GM21786 (cell line): ENCODE results near the gene HES6.
"Not testable (repeated sequence)": the region's sequence is repeated elsewhere in the genome, so short reads cannot be mapped to it uniquely, and the experiment has no call there.

Experiments
- ATAC-seq: cut with Tn5 transposase; IDR thresholded peaks from one replicate; pipeline ENCODE4 v1.9.1; 2021; ENCODE audit not compliant: unreplicated experiment

Gene HES6

DNA sequence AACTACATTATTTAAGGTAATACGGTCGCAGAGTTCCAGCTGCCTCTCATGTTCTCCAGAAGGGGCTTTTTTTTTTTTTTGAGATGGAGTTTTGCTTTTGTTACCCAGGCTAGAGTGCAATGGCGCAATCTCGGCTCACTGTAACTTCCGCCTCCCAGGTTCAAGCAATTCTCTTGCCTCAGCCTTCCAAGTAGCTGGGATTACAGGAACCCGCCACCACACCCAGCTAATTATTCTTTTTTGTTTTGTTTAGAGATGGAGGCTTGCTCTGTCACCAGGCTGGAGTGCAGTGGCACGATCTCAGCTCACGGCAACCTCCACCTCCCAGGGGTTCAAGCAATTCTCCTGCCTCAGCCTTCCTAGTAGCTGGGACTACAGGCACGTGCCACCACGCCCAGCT lies 33.6 kb upstream of the HES6 start:
- ATAC-seq: not testable (repeated sequence)

GRCh38 chr2:238272156-238272555 lies 32.3 kb upstream of the HES6 start:
- ATAC-seq: no peak

DNA sequence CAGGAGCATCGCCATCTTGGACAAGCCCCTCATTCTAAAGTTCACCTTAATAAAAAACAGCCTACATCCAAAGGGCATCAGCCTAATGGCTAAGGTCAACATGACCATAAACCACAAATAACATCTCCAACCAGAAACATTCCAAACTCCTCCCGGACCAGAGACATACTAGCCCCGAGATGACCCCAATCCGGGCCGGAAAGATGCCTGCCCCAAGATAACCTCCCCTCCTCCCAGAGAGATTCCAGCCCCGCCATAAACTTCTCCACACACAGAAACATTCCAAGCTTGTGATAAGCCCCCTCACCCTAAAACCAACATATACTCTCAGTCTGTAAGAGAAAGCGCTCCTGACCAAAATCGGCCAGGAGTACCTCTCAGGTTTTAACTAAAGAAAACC lies 31.8 kb upstream of the HES6 start:
- not testable (repeated sequence) for ATAC-seq

GRCh38 chr2:238271061-238271554 lies 31.3 kb upstream of the HES6 start:
- ATAC-seq: no peak

DNA sequence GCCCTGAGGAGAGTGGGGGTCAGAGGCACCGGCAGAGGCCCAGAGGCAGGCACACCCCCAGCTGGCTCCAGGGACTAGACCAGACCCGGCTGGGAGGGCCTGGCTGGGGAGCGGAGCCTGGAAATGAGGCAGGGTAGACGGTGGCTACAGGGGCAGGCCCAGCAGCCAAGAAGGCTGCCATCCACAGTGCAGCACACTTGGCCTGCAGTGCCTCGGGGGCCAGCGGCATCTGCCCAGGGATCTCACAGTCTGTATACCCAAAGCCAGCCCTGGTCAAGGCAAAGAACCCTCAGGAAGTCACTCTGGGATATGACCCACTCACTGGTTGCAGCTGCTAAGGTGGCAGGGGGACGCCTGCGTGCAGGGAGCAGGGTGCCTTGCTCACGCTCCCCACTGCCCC lies 30.8 kb upstream of the HES6 start:
- ATAC-seq: no peak

DNA sequence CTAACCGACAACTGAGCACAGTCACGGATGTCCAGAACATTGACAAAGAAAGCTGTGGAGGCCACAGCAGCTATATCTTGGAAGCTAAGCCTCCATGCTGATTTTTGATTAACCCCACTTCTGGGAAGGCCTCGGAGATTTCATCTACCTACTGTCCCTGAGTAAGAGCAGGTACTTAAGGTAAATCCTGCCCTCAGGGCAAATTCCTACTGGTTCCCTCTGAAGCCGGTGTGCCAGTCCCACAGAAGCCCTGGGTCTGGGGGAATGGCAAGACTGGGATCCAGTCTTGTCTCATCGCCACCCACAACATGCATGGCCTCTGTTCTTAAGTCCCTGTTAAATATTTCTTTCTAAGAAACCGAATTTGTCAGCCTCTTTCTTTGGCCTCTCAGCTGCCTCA lies 29.9 kb upstream of the HES6 start:
- ATAC-seq: no peak

- no peak for ATAC-seq
These were observed 28.2 kb upstream of the HES6 start for GRCh38 chr2:238267884-238268680.

- ATAC-seq: no peak
These were observed 27.5 kb upstream of the HES6 start for GRCh38 chr2:238267341-238267710.

DNA sequence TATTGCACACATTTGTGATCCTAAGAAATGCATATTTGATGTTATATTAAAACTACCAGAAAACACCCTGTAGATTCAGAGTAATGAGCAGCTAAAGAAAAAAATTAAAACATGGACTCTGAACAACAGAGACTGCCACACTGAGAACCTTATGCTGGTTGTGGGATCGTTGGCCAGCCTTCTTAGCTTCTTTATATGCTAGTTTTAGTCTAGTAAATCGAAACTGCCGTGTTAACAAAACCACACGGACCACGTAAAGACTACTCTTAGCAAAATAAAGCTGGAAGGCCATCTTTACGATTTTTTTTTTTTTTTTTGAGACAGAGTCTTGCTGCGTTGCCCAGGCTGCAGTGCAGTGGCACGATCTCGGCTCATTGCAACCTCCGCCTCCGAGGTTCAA lies 25.8 kb upstream of the HES6 start:
- ATAC-seq: no peak

- no peak for ATAC-seq
These were observed 24.2 kb upstream of the HES6 start for GRCh38 chr2:238264072-238264460.

DNA sequence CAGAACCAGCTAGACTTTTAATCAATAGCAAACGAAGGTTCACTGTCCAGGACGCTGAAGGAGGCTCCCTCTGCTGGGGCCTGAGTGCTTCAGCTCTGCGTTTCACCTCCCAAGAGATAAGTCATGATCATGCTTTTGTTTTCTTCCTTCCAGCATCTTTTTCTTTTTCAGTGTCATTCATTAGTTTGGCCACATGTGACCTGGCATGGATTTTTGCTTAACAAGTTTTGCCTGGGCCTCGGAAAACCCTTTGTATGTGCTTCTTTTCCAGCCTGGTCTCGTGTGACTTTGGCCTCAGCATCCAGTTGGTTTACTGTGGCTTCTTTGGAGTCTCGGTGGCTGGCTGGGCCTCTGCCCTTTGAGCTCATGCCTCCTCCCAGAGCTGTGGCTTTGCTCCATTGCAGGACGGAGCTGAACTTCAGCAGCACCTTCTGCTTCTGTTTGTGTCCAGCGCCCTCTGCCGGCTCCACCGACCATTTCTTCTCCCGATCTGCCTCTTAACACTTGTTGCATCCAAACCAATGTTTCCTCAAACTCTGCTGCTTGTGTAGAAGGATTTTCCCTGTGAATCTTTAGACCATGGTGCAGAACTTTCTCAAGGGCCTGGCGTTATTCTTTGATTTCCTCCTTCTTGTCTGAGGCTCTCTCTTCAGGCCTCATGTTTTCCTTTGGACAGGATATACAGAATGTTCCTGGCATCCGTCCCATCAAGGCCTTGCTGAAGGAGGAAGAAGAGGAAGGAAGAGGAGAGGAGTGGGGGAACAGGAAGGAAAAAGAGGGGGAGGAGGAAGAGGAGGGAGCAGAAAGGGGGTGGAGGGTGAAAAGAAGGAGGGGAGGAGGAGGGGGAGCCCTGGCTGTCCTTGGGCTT lies 23.6 kb upstream of the HES6 start:
- ATAC-seq: no peak

GRCh38 chr2:238262496-238263122 lies 22.8 kb upstream of the HES6 start:
- ATAC-seq: no peak

GRCh38 chr2:238261718-238262375 lies 22.0 kb upstream of the HES6 start:
- no peak for ATAC-seq

- ATAC-seq: no peak
These were observed 21.0 kb upstream of the HES6 start for GRCh38 chr2:238260883-238261282.

- no peak for ATAC-seq
These were observed 19.5 kb upstream of the HES6 start for GRCh38 chr2:238259061-238260020.

GRCh38 chr2:238257786-238258700 lies 18.2 kb upstream of the HES6 start:
- ATAC-seq: no peak

- ATAC-seq: no peak
These were observed 16.8 kb upstream of the HES6 start for GRCh38 chr2:238256594-238257104.

DNA sequence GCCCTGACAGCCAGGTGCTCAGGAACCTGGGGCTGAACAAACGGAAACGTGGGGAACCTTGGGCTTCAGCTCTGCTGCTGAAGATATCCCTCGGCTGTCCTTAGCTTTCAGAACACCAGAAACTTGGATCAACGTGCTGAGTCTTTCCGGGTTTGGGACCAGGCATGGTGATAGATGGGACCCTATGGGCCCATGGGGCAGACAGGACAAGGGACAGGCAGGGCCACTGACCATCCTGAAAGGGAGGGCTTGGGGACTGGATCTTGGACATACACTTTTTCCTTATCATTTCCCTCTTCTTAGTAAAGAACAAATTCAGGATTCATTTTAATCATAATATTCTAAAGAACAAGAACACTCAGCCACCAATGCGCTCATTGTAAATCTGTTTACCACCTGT lies 16.3 kb upstream of the HES6 start:
- ATAC-seq: no peak

DNA sequence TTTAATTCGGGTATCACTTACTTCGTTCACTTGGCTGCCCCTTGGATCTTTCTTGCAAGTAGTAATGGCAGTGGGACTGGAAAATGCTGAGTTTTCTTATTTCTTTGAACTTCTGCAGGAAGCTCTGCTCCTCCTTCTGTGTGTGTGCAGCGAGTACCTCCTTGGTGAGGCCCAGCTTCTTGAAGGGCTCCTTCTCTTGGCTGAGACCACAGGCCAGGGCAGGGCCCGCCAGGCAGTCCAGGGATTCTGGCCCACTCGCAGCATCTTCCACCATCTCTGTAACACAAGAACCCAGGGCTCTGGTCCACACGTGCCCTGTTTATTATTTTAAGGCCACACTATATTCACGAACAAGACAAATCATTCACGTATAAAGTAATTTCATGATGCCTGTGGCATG lies 15.8 kb upstream of the HES6 start:
- no peak for ATAC-seq
